Activated CD4-positive, alpha-beta memory T cell treated with anti-CD3 and anti-CD28 coated beads, Interleukin-2, amount 10 ng/mL, durations not matched to agents 7 days and 5 days (primary cell): ENCODE results near the gene NEO1. TPM values are rescaled to one million over a fixed set of nuclear protein-coding genes. Genes with fewer than 3 reads are reported as not detected.
A peak's percentile ranks its signal among the peaks of the same experiment; 100 is the strongest.
"Not testable (repeated sequence)": the region's sequence is repeated elsewhere in the genome, so short reads cannot be mapped to it uniquely, and the experiment has no call there.

ENCODE experiments used
- CTCF ChIA-PET: fragments of 350-600 bp; sonication (Branson Sonifier 250); formaldehyde crosslinking; loops from one replicate; lab custom pipeline; 2021; ENCODE audit warnings: antibody characterized with exemption, inconsistent platforms; lab: Charles Lee
- POLR2A ChIA-PET: fragments of 350-600 bp; sonication (Branson Sonifier 250); formaldehyde crosslinking; loops from one replicate; lab custom pipeline; 2021; ENCODE audit warnings: antibody characterized with exemption; lab: Charles Lee
- DNase-seq: peaks from one replicate; pipeline ENCODE4 v3.0.0-alpha.2; 2020
- H3K27ac Mint-ChIP-seq: one replicate; pipeline ENCODE4 v1.8.0; 2021; ENCODE audit warnings: mild to moderate bottlenecking, mixed read lengths
- H3K27me3 Mint-ChIP-seq: one replicate; pipeline ENCODE4 v1.8.0; 2021; ENCODE audit warnings: mixed read lengths
- H3K36me3 Mint-ChIP-seq: one replicate; pipeline ENCODE4 v1.8.0; 2021; ENCODE audit warnings: low read depth, mixed read lengths
- H3K4me1 Mint-ChIP-seq: one replicate; pipeline ENCODE4 v1.8.0; 2021; ENCODE audit warnings: mixed read lengths
- H3K4me3 Mint-ChIP-seq: one replicate; pipeline ENCODE4 v1.8.0; 2021; ENCODE audit warnings: mild to moderate bottlenecking, mixed read lengths
- H3K9me3 Mint-ChIP-seq: one replicate; pipeline ENCODE4 v1.8.0; 2021; ENCODE audit warnings: mixed read lengths
- total RNA-seq, 2 experiments: library from RNA; stranded (reverse); gene quantifications; one replicate each; pipeline ENCODE4 v1.2.3, GENCODE V29; 2021

Gene NEO1
- total RNA-seq, 2 experiments from 2014 or later, result 7.6 to 8.3 TPM

DNA sequence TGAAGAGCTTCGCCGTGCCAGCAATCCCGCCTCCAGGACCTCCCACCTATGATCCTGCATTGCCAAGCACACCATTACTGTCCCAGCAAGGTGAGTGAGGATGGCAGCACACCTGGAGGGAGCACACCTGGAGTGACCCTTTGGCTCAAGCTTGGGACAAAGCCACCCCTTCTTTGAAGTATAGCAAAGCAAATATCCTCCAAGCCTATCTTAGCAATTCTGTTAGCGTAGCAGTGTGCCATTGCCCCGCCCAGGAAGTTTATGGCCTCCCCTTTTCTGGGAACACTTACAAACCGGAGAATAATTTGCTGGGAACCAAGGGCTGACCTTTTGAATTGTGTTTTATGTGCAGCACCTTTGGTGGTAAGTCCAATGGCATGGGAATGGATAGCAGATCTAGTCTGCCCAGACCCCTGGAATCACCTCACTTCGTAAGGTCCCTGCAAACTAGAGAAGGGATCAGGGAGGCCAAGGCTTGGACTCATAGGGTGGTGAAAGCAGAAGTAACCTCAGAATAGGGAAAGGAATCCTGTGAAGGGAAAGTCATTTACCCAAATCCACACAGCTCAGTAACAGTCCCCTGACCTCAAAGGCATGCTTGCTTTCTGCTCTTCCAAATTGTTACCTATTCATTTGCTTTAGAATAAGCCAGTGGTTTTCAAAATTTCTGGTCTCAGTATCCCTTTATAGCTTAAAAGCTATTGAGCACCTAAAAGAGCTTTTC, 246.4 kb downstream of the NEO1 start:
- H3K36me3 Mint-ChIP-seq, result no peaks in the 10 kb centered on the region
- H3K4me3 Mint-ChIP-seq, result no peak overlapping the region
- no peaks in the 10 kb centered on the region for H3K9me3 Mint-ChIP-seq
- ChIA-PET POLR2A (no interaction called here), CTCF (no interaction called here)
- no peaks in the 10 kb centered on the region for H3K27me3 Mint-ChIP-seq
- H3K27ac Mint-ChIP-seq, result no peak overlapping the region
- DNase-seq, result no peak
- peaks cover 11% of the 10 kb centered on the region for H3K4me1 Mint-ChIP-seq

DNA sequence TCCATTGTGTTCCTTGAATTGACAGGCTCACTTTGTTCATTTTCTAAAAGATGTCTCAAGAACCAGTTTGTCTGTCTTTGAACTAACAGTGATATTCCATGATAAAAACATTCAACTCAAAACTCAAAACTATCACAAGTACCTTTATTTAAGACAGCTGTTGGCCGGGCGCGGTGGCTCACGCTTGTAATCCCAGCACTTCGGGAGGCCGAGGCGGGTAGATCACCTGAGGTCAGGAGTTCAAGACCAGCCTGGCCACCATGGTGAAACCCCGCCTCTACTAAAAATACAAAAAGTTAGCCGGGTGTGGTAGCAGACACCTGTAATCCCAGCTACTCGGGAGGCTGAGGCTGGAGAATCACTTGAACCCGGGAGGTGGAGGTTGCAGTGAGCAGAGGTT, 248.0 kb downstream of the NEO1 start:
- DNase-seq, H3K4me3 Mint-ChIP-seq, H3K36me3 Mint-ChIP-seq, H3K27me3 Mint-ChIP-seq, H3K27ac Mint-ChIP-seq, H3K9me3 Mint-ChIP-seq, POLR2A ChIA-PET, CTCF ChIA-PET: not testable (repeated sequence)
- peaks cover 12% of the 10 kb centered on the region for H3K4me1 Mint-ChIP-seq

DNA sequence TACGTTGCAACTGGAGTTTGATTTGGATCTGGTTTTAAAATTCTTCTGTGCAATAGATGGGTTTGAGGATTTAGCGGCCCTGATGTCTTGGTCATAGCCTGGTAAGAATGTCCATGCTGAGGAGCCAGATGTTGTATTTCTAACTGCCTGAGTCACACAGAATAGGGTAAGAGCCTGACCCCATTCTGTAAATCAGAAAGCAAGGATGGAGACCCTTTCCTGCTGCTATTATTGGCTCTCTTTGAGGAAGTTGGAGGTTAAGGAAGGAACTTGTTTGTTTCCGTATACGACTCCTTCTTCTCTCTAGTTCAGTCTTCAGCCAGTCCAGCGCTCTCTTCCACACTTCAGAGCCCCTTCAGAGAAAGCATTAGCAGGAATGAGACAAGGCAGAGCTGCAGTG, 251.4 kb downstream of the NEO1 start:
- ChIA-PET CTCF (no interaction called here), POLR2A (no interaction called here)
- Mint-ChIP-seq H3K27me3 (no peaks in the 10 kb centered on the region), H3K27ac (no peak overlapping the region), H3K36me3 (no peaks in the 10 kb centered on the region), H3K4me3 (no peak overlapping the region), H3K4me1 (peaks cover 12% of the 10 kb centered on the region), H3K9me3 (no peaks in the 10 kb centered on the region)
- no peak for DNase-seq

DNA sequence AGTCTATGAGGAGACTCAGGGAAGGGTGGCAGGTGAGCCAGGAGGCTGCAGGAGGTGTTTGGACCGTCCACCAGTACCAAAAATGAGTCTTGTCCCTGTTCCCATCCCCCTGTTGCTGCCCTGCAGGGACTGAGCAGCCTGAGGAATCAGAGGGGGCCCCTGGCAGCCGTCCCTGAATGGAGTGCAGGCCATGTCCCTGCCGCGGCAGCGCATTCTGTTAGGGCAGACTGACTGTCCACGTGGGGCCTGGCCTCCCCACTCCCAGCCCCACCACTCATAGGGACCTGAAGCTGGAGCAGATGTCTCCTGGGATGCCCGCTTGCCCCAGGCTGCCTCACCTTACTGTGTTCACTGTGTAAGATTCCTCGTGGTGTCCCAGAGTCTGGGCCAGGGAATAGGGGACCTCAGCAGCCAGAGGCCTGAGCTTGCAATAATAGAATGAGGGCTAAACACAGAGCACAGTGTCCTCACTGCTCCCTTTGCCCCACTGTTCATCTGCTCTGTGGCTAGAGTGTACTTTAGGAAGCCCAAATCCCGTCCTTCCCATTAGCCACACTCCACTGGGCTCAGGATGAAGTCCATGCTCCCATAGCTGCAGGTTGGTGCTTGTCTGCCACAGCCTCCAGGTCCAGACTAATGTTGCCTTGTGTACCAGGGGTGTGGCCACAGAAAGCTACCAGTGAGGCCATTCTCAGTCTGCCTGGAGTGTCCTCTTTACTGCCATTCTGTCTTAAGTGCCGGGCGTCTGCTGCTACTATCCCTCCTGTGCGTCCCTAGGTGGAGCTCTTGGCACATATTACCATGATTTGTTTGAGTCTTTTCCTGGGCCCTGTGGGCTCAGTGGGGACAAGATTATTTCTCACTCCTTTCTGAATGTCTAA, 253.3 kb downstream of the NEO1 start:
- Mint-ChIP-seq H3K36me3 (no peaks in the 10 kb centered on the region), H3K27me3 (no peaks in the 10 kb centered on the region), H3K27ac (no peak overlapping the region), H3K4me1 (peaks cover 12% of the 10 kb centered on the region), H3K4me3 (no peak overlapping the region), H3K9me3 (no peaks in the 10 kb centered on the region)
- POLR2A ChIA-PET, result no interaction called here
- CTCF ChIA-PET, result interaction anchor here (0.8 to 1.7 kb wide), 7 partner anchors 17 to 396 kb away, joined by 3 to 12 read pairs (median 3); no protein-coding TSS in a partner anchor
- peak; percentile 42 for DNase-seq

DNA sequence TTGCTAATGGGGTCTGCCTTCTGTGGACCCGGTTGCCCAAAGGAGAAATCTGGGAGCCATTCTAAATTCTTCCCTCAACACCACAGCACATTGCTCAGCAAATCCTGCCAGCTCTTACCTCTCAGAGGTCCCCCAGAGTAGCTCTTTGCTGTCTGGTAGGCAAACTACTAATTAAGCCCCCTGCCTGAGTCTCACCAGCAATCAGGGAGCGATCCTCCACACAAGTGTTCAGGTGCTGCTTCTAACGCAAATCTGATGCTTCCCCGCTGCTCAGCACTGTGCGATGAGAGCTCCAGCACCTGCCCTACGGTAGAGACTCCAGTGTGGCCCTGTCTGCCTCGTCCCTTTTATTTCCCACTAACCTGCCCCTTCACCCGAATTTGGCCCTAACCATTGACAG, 256.0 kb downstream of the NEO1 start:
- Mint-ChIP-seq H3K9me3 (no peaks in the 10 kb centered on the region), H3K27me3 (no peaks in the 10 kb centered on the region), H3K36me3 (no peaks in the 10 kb centered on the region), H3K27ac (no peak overlapping the region), H3K4me1 (peaks cover 5% of the 10 kb centered on the region), H3K4me3 (no peak overlapping the region)
- CTCF ChIA-PET, result interaction anchor here (1.1 to 1.7 kb wide), 2 partner anchors 252 to 328 kb away, joined by 4 to 6 read pairs; no protein-coding TSS in a partner anchor
- POLR2A ChIA-PET, result no interaction called here
- DNase-seq, result no peak

DNA sequence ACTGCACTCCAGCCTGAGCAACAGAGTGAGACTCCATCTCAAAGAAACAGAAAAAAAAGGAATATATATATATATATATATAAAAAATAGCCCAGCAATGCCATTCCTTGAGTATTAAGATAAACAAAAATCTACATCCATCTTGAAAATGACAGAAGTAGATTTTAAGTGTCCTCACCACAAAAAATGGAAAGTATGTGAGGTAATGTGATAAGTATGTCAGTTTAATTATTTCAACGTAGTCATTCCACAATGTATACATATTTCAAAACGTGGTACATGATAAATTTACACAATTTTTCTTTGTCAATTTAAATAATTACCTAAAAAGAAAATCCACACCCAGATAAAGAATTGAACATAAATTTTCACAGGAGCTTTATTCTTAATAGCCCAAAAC, 261.6 kb downstream of the NEO1 start:
- DNase-seq, result no peak
- Mint-ChIP-seq H3K4me1 (no peaks in the 10 kb centered on the region), H3K27ac (no peak overlapping the region), H3K36me3 (no peaks in the 10 kb centered on the region), H3K4me3 (no peak overlapping the region), H3K27me3 (peaks cover 15% of the 10 kb centered on the region), H3K9me3 (no peaks in the 10 kb centered on the region)
- CTCF ChIA-PET, result interaction anchor here (1.0 kb wide), 1 partner anchor 323 kb away, joined by 4 read pairs; no protein-coding TSS in a partner anchor
- POLR2A ChIA-PET, result no interaction called here

DNA sequence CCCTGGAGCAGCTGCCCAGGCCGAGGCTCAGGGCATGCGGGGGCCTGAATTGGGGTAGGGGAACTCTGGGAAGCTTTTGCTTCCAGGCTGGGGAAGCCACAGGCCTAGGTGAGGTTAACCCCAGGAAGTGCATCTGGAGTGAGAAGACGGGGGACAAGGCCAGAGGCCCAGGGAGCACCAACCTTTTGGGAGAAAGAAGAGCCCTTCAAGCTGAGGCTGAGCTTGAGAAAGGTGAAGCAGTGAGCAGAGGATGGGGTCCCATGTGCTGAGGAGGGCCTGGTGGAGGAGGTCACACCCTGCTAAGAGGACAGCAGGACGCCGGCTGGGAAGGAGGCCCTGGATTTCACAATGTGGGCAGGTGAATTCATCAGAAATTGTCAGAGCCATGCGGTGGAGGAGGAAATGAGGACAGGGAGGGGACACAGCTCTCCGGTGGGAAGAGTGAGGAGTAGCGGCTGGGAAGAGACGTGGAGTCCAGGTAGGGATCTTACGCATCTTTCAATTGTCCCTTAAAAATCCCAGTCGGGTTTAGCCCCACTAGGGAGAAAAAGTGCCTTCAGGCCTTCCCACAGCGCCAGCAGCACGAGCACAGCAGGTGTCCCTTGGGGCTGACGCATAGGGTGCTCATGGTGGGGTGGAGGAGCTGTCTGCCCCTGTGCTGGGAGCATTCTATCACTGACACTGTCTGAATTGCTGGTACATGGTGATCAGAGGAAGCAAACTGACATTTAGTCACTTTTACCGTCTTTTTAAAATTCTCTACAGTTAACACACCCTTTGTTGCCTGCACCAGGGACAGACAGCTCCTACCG, 265.6 kb downstream of the NEO1 start:
- no peak overlapping the region for H3K27ac Mint-ChIP-seq
- H3K27me3 Mint-ChIP-seq, result peaks cover 19% of the 10 kb centered on the region
- no peaks in the 10 kb centered on the region for H3K9me3 Mint-ChIP-seq
- no peak for DNase-seq
- no peaks in the 10 kb centered on the region for H3K36me3 Mint-ChIP-seq
- H3K4me3 Mint-ChIP-seq, result no peak overlapping the region
- no peaks in the 10 kb centered on the region for H3K4me1 Mint-ChIP-seq
- CTCF ChIA-PET, result interaction anchor here (0.6 kb wide), 1 partner anchor 318 kb away, joined by 3 read pairs; no protein-coding TSS in a partner anchor
- POLR2A ChIA-PET, result no interaction called here

DNA sequence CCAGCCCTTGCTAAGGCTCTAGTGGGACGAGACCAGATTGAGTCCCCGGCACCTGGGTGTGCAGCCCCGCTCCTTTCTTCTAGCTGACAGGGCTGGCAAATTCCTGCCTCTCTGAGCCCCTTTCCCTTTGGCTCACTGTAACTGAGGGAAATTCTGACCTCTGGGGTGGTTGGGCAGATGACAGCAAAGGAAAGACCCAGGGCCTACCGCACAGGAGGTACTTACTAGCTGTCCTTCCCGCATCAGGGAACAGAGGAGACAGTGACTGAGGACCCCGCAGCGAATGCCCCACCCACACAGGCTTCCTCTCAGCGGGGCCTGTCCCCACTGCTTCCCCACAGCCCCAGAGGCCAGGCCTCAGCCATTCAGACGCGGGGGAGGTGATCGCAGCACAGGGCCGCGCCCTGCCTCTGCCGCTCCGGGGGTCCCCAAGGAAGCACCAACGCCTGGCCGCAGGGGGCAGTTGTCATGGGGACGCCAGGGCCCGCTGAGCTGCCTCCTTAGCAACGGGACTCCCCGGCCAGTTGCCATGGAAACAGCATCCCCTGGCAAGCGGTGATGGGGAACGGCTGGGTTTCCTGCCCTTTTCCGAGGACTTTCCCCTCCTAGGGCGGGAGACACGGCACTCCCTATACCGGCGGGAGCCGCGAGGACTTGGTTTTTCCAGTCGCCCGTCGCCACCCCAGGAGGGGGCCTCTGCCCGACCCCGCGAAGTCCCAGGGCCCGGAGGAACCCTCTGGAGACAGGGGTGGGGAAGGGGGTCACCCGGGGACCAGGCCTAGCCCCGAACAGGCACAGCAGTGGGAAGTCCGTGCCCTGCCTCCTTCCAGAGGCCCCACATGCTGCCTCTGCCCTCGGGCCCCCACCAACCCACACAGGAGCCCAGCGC, 266.4 kb downstream of the NEO1 start:
- POLR2A ChIA-PET, result no interaction called here
- no peak for DNase-seq
- H3K27ac Mint-ChIP-seq, result no peak overlapping the region
- H3K4me3 Mint-ChIP-seq, result no peak overlapping the region
- no peaks in the 10 kb centered on the region for H3K36me3 Mint-ChIP-seq
- H3K9me3 Mint-ChIP-seq, result no peaks in the 10 kb centered on the region
- no peaks in the 10 kb centered on the region for H3K4me1 Mint-ChIP-seq
- CTCF ChIA-PET, result interaction anchor here (0.6 kb wide), 1 partner anchor 317 kb away, joined by 3 read pairs; no protein-coding TSS in a partner anchor
- H3K27me3 Mint-ChIP-seq, result peaks cover 19% of the 10 kb centered on the region

DNA sequence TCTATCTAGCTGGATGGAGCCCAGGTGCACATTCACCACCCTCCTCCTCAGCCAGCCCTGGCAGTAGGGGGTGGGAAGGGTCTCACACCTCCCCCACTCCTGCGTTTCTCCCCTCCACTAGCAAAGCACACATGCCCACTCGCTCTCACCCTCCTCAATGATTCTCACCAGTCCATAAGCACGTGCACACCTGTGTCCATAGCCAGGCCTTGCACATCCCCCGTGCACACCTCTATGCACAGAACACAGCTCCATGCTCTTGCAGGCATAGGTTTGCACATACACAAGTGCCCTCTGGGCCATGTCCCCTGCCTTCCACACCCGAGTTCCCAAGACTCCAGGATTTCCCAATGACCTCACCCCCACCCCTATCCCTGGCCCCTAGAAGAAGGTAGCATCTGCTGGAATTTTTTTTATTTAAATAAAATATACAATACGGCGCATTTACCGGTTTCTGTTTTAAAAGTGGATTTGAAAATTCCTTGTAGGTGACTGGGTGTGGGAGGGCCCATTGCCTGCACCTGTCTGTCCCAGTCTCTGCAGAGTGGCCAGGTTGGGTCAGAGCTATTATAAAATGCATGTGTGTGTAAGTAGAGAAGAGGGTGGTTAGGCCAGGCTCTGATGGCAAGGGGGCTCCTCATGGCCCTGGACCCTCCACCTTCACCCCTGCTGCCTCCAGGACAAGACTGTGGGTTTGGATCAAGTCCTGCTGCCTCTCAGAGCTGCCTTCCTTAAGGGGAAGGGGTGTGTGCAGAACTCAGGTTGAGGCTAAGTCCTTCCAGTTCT, 267.4 kb downstream of the NEO1 start:
- H3K27me3 Mint-ChIP-seq, result peaks cover 15% of the 10 kb centered on the region
- no peak overlapping the region for H3K27ac Mint-ChIP-seq
- H3K4me1 Mint-ChIP-seq, result no peaks in the 10 kb centered on the region
- ChIA-PET POLR2A (no interaction called here), CTCF (no interaction called here)
- no peaks in the 10 kb centered on the region for H3K9me3 Mint-ChIP-seq
- DNase-seq, result no peak
- H3K36me3 Mint-ChIP-seq, result no peaks in the 10 kb centered on the region
- H3K4me3 Mint-ChIP-seq, result no peak overlapping the region

DNA sequence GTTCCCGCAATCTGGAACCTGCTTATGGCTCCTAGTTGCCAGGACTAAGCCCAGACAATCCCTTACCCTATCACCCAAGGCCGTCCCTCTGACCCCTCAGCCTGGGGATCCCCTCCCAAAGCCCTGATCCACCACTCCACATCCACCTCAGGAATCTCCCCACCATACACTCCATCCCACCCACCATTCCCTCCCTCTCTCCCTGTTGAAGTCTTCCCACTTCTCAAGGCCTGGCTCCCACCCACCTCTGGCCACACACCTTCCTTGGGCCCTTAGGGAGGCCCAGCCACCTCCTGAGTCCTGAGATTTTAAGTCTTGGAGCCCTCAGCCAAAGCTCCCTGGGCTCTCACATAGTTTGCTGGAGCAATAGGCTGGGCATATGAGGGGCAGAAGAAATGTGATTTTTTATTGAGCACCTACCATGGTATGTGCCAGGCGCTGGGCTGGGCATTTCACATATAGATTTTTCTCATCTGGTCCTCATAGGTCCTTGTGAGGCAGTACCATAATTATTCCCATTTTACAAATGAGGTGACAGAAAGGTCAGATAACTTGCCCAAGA, 268.4 kb downstream of the NEO1 start:
- CTCF ChIA-PET, result no interaction called here
- no peaks in the 10 kb centered on the region for H3K36me3 Mint-ChIP-seq
- no peak overlapping the region for H3K4me3 Mint-ChIP-seq
- H3K27me3 Mint-ChIP-seq, result peaks cover 13% of the 10 kb centered on the region
- no peak for DNase-seq
- POLR2A ChIA-PET, result no interaction called here
- peaks cover 3% of the 10 kb centered on the region for H3K4me1 Mint-ChIP-seq
- H3K27ac Mint-ChIP-seq, result no peak overlapping the region
- no peaks in the 10 kb centered on the region for H3K9me3 Mint-ChIP-seq
